GM19463 (cell line): ENCODE data around the gene SLC39A11.
A peak's percentile ranks its signal among the peaks of the same experiment; 100 is the strongest.

Experiments
- ATAC-seq: cut with Tn5 transposase; IDR thresholded peaks from one replicate; pipeline ENCODE4 v1.9.1; 2021; ENCODE audit warnings: mild to moderate bottlenecking, moderate library complexity; ENCODE audit not compliant: unreplicated experiment

SLC39A11 gene

GRCh38 chr17:72883351-72883750 is 209.1 kb downstream of the SLC39A11 start:
- ATAC-seq, result no peak

DNA sequence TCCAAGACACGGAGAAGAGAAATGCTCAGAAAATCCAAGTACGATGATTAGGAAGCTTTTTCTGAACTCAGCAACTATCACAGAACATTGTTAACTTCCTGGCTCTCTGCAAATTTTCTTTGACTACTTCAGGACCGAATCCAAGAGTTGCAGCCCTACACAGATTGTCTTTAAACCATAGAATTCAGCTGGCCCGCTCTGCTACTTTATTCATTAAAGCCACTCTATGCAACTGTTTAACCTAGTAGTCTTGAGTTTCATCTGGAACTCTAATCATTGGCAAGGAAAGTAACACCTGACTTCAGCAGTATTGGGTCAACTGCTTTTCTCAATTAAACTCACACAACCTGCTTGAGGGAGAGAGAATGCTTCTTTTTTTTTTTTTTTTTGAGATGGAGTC is 210.1 kb downstream of the SLC39A11 start:
- no peak for ATAC-seq

GRCh38 chr17:72879877-72880276 is 212.6 kb downstream of the SLC39A11 start:
- ATAC-seq, result no peak

- no peak for ATAC-seq
Observed at GRCh38 chr17:72878975-72879660, 213.4 kb downstream of the SLC39A11 start.

DNA sequence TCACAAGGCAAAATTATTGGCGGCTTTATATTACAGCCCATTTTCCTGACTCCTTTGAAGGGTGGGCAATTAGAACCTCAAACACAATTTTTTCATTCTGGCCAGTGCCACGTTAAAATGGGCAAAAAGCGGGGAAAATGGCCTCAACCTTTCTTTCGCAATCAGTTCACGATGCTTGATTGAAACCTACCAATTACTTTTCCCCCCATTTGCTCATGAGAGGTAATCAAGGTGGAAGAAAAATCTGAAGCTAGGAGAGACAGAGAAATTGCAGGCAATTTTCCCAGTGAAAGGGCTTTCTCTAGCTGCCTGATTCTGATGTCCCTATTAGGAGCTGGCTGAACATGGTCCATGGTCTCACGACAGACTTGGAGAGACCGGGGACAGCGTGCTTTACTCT is 215.1 kb downstream of the SLC39A11 start:
- no peak for ATAC-seq

DNA sequence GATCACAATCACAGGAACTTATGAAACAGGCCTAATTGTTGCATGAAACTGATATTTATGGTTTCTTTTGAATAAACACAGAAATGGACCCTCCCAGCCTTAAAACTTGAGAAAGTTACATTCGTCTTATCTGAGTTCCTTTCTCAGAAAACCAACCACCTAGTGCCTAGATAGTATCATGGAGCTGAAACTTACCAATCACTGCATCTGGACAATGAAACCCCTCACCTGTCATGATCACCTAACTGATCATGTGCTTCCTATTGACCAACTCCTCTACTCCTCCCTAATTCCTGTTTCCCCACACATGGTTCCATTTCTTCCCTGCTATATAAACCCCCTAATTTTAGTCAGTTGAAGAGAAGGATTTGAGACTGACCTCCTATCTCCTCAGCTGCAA is 216.1 kb downstream of the SLC39A11 start:
- no peak for ATAC-seq

DNA sequence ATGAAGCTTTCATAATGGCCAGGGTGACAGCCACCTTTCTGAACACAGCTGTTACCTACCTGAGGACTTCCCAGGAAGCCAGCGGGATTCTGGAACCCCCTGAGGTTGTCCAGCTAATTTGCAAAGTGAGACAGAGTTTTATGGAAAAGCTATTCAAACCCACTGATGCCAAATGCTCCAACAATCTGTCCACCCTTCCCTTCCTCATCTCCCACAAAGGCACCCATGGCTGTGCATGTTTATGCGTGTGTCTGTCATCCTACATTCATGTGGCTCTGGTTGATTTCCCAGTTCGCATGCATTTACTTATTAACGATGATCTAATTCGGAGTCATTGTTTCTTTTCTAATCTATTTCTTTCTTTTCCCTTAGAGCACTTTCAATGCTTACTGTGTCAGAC is 217.1 kb downstream of the SLC39A11 start:
- no peak for ATAC-seq

DNA sequence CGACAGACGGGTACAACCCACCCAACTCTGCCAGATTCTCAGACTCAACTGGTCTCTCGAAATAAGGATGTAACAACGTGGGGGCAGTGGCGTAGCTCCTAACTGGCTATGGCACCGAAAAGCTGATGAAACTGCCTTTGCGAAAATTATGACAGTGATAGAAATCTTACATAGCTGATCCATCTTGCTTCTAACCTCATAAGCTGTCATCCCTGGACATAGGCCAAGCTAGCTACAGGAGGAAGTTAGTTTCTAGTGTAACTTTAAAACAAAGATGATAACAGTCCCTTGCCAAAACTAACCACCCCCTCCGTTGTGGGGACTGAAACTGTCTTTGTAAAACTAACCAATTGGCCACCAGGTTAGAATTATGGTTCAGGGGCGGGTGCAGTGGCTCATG is 220.1 kb downstream of the SLC39A11 start:
- ATAC-seq, result no peak

DNA sequence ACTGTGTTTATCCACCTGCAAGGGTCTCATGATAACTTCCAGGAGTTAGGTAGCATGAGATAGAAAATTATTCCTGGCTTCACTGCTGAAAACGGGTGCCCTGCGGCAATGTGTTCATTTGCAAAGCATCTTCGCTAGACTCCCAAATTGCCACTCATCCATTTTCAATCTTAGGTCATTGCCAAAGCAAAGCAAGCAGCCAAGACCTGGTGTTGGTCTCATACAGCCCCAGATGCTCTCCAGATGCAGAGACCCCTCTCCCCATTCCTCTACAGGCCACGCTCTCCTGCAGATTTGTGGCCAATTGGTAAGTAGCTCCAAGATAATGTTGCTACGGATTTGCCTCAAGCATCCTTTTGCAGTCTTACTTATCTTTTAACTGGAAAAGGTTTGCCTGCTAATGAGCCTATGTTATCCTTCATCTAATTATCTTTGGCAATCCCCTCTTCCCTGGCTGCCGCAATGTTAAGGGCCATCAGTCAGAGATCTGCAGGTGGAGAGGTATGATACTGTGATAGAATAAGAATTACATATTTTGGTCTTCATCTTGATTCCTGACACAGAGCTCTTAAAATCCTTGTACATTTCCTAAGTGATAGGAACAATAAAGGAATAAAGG is 222.0 kb downstream of the SLC39A11 start:
- ATAC-seq, result no peak

- ATAC-seq, result no peak
Observed at GRCh38 chr17:72869630-72870029, 222.9 kb downstream of the SLC39A11 start.

- no peak for ATAC-seq
Observed at GRCh38 chr17:72865954-72866353, 226.5 kb downstream of the SLC39A11 start.

GRCh38 chr17:72863526-72864211 is 228.8 kb downstream of the SLC39A11 start:
- peak; percentile 84 for ATAC-seq

DNA sequence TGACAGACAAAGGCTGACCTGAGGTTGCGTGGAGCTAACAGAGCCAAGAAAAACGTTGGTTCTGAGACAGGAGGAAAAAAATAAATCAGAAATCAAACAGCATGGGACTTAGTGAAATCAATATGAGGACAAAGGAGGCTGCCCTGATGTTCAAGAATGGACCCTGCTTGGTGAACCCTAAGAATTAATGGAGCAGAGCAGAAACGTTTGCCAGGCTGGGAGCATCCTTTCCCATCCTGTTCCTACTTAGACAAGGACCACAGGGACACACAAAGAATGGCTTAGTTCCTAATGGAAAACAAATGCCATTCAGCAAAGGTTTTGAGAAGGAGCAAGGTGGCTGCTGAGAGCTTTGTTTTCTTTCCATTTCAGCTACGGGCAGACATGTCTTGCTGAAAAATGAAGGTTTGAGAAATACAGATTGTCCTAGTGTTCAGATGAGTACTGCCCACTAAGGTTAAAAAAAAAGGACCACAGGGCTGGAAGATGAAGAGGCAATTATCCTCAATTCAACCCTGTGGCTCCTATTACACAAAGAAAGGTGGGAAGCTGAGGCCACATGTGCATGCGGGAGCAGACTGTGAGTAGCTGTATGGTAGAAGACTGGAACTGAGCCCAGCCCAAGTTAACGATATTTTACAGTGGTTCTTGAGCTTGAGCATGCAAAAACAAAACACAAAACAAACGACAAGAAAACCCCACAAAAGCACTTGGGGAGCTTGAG is 230.1 kb downstream of the SLC39A11 start:
- no peak for ATAC-seq

- no peak for ATAC-seq
Observed at GRCh38 chr17:72861811-72862210, 230.7 kb downstream of the SLC39A11 start.

DNA sequence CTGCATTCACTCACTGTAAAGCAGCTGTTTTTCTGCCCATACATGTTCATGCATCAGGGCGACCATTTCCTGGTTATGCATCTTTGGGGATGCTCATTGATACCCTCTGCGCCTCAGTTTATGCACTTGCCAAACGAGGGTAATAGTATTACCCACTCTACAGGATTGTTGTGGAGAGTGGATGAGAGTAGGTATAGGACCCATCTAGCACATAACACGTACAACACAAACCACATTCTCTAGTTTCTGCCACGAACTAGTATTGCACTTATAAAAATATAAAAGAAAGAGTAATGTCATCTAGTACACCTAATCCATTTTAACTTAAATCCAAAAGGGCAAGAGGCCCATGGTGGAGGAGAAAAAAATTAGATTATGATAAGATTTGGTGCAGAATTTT is 231.7 kb downstream of the SLC39A11 start:
- no peak for ATAC-seq

DNA sequence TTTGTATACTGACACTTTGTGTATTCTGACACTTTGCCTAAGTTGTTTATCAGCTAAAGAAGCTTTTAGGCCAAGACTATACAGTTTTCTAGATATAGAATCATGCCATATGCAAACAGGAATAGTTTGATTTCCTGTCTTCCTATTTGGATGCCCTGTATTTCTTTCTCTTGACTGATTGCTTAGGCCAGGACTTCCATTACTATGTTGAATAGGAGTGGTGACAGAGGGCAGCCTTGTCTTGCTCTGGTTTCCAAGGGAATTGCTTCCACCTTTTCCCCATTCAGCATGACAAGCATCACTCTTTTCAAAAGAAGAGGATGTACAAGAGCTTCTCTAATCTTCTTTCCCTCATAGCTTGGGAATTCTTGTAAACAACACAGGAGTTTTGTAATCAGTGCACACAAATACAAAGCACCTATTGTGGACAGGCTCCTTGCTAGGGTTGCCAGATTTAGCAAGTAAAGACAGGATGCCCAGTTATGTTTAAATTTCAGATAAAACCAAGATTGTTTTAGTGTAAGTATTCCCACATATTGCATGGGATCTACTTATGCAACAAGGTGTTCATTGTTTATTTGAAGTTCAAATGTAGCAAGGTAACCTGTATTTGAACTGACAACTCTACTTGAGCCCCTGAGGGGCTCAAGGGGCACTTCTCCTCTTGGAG is 233.5 kb downstream of the SLC39A11 start:
- no peak for ATAC-seq

DNA sequence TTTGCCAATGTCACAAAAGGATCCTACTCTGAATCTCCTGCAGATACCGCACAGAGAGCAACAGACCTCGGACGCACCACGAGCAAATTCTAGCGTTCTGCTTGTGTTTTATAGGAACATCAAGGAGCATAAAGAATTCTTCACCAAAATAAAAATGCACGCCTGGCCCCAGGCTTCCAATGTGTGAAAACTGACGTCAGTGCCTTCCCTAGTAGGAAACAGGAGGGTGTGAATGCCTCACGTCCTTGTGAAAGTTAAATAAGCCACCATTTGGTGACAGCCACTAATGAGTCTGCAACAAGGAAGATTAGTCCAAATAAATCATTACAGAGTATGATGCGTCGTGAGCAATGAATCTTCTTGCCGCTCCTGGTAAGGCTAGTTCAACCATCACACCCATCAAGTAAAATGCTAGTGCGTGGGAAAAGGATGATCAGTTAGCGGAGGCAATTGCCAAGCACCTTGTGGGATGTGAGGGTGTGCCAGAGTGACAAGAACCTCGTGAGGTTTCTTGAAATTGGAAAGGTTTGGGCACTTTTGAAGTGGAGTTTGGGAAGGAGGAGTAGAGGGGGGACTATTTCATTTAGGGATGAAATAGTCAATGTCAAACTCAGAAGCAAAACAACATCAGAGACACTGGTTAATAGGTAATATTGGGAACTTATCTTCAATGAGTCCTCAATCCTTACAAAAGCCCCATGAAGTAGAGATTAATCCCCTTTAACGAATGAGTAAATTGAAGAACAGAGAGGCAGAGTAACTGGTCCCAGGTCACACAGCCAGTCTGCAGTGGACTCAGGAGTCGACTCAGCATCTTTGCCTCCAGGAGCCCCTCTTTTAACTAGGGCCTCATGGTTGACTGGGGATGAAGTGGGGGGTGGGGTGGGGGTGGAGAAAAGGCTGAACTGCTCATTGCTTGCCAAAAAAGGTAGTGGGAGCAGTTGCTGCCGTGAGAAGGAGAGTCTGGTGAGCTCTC is 238.8 kb downstream of the SLC39A11 start:
- no peak for ATAC-seq

GRCh38 chr17:72852277-72852938 is 240.1 kb downstream of the SLC39A11 start:
- ATAC-seq, result no peak

DNA sequence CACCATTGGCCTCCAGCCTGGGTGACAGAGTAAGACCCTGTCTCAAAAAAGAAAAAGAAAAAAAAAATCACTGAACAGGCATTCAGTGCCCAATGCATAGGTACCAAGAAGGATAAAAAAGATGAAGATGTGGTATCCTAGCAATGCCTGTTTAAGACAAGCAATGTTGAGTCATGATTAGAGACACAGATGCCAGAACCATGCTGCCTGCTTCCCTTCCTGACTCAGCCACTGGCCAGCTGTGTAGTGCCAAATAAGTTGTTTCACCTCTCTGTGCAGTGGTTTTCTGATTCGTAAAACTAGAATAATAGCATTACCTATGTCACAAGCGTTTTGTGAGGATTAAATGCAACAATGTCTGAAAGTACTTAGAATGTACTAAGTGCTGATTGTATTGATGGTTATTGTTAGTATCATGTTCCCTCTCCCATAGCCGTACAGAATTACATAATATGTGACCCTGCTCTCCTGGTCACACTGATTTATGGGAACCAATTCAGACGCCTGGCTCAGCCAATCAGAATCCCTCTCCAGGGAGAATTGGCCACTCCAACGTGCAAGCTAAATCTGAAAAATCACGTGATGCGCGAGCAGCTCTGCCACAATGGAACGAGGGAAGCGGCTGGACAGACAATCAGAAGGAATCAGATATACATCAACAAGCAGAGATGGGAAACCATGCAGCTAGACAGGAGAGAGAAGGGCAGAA is 241.9 kb downstream of the SLC39A11 start:
- ATAC-seq, result no peak
